Thyroid gland (tissue), 4 donors: ENCODE data around the gene CSMD2. TPM values are rescaled to one million over a fixed set of nuclear protein-coding genes. Genes with fewer than 3 reads are reported as not detected.

Experiments
- DNase-seq, 2 donors: peaks; one replicate each; pipeline ENCODE4 v3.0.0-alpha.2; 2019
- H3K27ac ChIP-seq, 3 donors: fragments of 200-600 bp; sonication (generic); 1 replicate in 2 of 3; 2 replicates in 1 of 3; pipeline ENCODE4 v1.5.1; 2016 to 2019; ENCODE audit warnings: mild to moderate bottlenecking in 1 of 3, moderate library complexity in 1 of 3
- H3K27me3 ChIP-seq: fragments of 200-600 bp; sonication (generic); one replicate; pipeline ENCODE4 v1.5.1; 2019
- H3K36me3 ChIP-seq, 2 donors: fragments of 200-600 bp; sonication (generic); one replicate each; pipeline ENCODE4 v1.5.1; 2016 to 2019
- H3K4me1 ChIP-seq, 2 donors: fragments of 200-600 bp; sonication (generic); one replicate each; pipeline ENCODE4 v1.5.1; 2017 to 2019
- H3K4me3 ChIP-seq, 3 donors: fragments of 200-600 bp; sonication (generic); replicated peaks in 1 of 3; 1 replicate in 2 of 3; 2 replicates in 1 of 3; pipeline ENCODE4 v1.5.1; 2016; ENCODE audit warnings: mild to moderate bottlenecking in 1 of 3
- H3K9me3 ChIP-seq: fragments of 200-600 bp; sonication (generic); one replicate; pipeline ENCODE4 v1.5.1; 2017
- CTCF ChIP-seq, 6 experiments: fragments of 200-600 bp in 3 of 6; fragments of 450-650 bp in 3 of 6; sonication (generic) in 3 of 6; IDR thresholded peaks; one replicate each; pipeline ENCODE4 v1.5.1; 2016 to 2019; ENCODE audit warnings: antibody characterized with exemption in 6 of 6, mild to moderate bottlenecking in 2 of 6, inconsistent platforms in 1 of 6, moderate library complexity in 1 of 6
- POLR2A ChIP-seq, 2 donors: fragments of 450-650 bp; IDR thresholded peaks; one replicate each; pipeline ENCODE4 v1.6.1; 2017; ENCODE audit warnings: antibody characterized with exemption in 2 of 2, mild to moderate bottlenecking in 2 of 2, moderate library complexity in 1 of 2
- WGBS, 2 donors: methylation state at CpG; one replicate each; pipeline ENCODE4 v1.1.5; 2017; 5-methylcytosine and 5-hydroxymethylcytosine counted together
- intact Hi-C: fragments of 100-400 bp; cut with DNase I; formaldehyde crosslinking; loops from one replicate; pipeline ENCODE4 v1.15.1; 2023
- total RNA-seq, 4 donors: library from RNA; depleted of rRNA; stranded (reverse); fragments of >200 nt; gene quantifications; one replicate each; pipeline ENCODE4 v1.2.3, GENCODE V29; 2016

Gene CSMD2
- total RNA-seq, 4 donors from 2014 or later: 0.10 to 0.45 (median 0.13) TPM; not detected in 1

- TF ChIP-seq POLR2A (IDR thresholded peaks at IDR 0.05) (no peak), CTCF (IDR thresholded peaks at IDR 0.05) (no peak)
- intact Hi-C loops: no loop called here
Observed at GRCh38 chr1:34009340-34009985, 155.6 kb downstream of the CSMD2 start.

GRCh38 chr1:34007760-34008159, 157.3 kb downstream of the CSMD2 start:
- DNase-seq: no peak
- H3K9me3 ChIP-seq: no peaks in the 10 kb centered on the region
- H3K4me3 ChIP-seq: no peak overlapping the region
- H3K4me1 ChIP-seq: no peaks in the 10 kb centered on the region
- no peaks in the 10 kb centered on the region for H3K27me3 ChIP-seq
- TF ChIP-seq POLR2A (IDR thresholded peaks at IDR 0.05) (no peak), CTCF (IDR thresholded peaks at IDR 0.05) (no peak)
- 63 to 67% methylated on average over 2 of the region's 2 CpGs for WGBS, 2 donors
- intact Hi-C loops: no loop called here
- no peaks in the 10 kb centered on the region for H3K36me3 ChIP-seq
- H3K27ac ChIP-seq: no peak overlapping the region

More at GRCh38 chr1:34009340-34009985, 155.6 kb downstream of the CSMD2 start:
- Histone ChIP-seq H3K4me1 (no peaks in the 10 kb centered on the region), H3K27me3 (no peaks in the 10 kb centered on the region), H3K4me3 (no peak overlapping the region), H3K36me3 (no peaks in the 10 kb centered on the region), H3K9me3 (no peaks in the 10 kb centered on the region), H3K27ac (no peak overlapping the region)
- WGBS, 2 donors: 77% methylated on average over 5 of the region's 5 CpGs
- no peak for DNase-seq

GRCh38 chr1:34005309-34005708, 159.7 kb downstream of the CSMD2 start:
- intact Hi-C loops: no loop called here
- WGBS, 2 donors: 90 to 91% methylated on average over 2 of the region's 2 CpGs

GRCh38 chr1:34002810-34003209, 162.2 kb downstream of the CSMD2 start:
- no peaks in the 10 kb centered on the region for H3K27me3 ChIP-seq
- 50 to 56% methylated on average over 2 of the region's 2 CpGs for WGBS, 2 donors
- H3K36me3 ChIP-seq: no peaks in the 10 kb centered on the region
- no peak for TF ChIP-seq POLR2A (IDR thresholded peaks at IDR 0.05)
- TF ChIP-seq CTCF (IDR thresholded peaks at IDR 0.05): no peak
- no peak overlapping the region for H3K27ac ChIP-seq
- DNase-seq: no peak
- no peaks in the 10 kb centered on the region for H3K9me3 ChIP-seq
- H3K4me3 ChIP-seq: no peak overlapping the region
- intact Hi-C loops: no loop called here
- no peaks in the 10 kb centered on the region for H3K4me1 ChIP-seq

More at GRCh38 chr1:34005309-34005708, 159.7 kb downstream of the CSMD2 start:
- Histone ChIP-seq H3K36me3 (no peaks in the 10 kb centered on the region), H3K4me3 (no peak overlapping the region), H3K9me3 (no peaks in the 10 kb centered on the region), H3K27me3 (no peaks in the 10 kb centered on the region), H3K27ac (no peak overlapping the region), H3K4me1 (no peaks in the 10 kb centered on the region)
- TF ChIP-seq CTCF (IDR thresholded peaks at IDR 0.05) (no peak), POLR2A (IDR thresholded peaks at IDR 0.05) (no peak)
- DNase-seq: no peak

GRCh38 chr1:33997127-33998036, 167.6 kb downstream of the CSMD2 start:
- WGBS, 2 donors: 68 to 76% methylated on average over 13 of the region's 13 CpGs
- H3K27ac ChIP-seq: no peak overlapping the region
- H3K9me3 ChIP-seq: no peaks in the 10 kb centered on the region
- no peak for TF ChIP-seq CTCF (IDR thresholded peaks at IDR 0.05)
- TF ChIP-seq POLR2A (IDR thresholded peaks at IDR 0.05): no peak
- DNase-seq: no peak
- intact Hi-C loops: no loop called here
- no peaks in the 10 kb centered on the region for H3K36me3 ChIP-seq
- H3K27me3 ChIP-seq: no peaks in the 10 kb centered on the region
- no peaks in the 10 kb centered on the region for H3K4me1 ChIP-seq
- no peak overlapping the region for H3K4me3 ChIP-seq
